SU-DHL-6 (cell line): ENCODE measurements around the gene HBQ1.
"Not testable (repeated sequence)": the region's sequence is repeated elsewhere in the genome, so short reads cannot be mapped to it uniquely, and the experiment has no call there.

Experiments used
- H2AFZ ChIP-seq: fragments of 200-600 bp; sonication (generic); 2 replicates; pipeline ENCODE4 v1.6.1; 2014; ENCODE audit warnings: low read depth, mild to moderate bottlenecking, moderate library complexity, mixed read lengths, antibody characterized with exemption, low read length; ENCODE audit not compliant: severe bottlenecking
- H3F3A ChIP-seq: fragments of 200-600 bp; shearing (Covaris generic); 2 replicates; pipeline ENCODE4 v1.6.0; 2016; ENCODE audit warnings: antibody characterized with exemption, mild to moderate bottlenecking; ENCODE audit not compliant: insufficient read depth
- H3K27ac ChIP-seq: fragments of 200-600 bp; sonication (generic); 2 replicates; pipeline ENCODE4 v1.5.1; 2016; ENCODE audit warnings: low read depth, mild to moderate bottlenecking, low read length, moderate library complexity, mixed read lengths
- H3K27me3 ChIP-seq: fragments of 200-600 bp; sonication (generic), shearing (Covaris generic); 2 replicates; pipeline ENCODE4 v1.6.0; 2014; ENCODE audit warnings: mild to moderate bottlenecking, low read length
- H3K36me3 ChIP-seq: fragments of 200-600 bp; sonication (generic); 2 replicates; pipeline ENCODE4 v1.6.1; 2014; ENCODE audit warnings: mild to moderate bottlenecking, low read length, mixed read lengths
- H3K4me2 ChIP-seq: fragments of 300-600, 200-600 bp; shearing (Covaris generic), sonication (generic); 2 replicates; pipeline ENCODE4 v1.6.0; 2014; ENCODE audit warnings: low read length, low read depth, mild to moderate bottlenecking; ENCODE audit not compliant: poor library complexity, severe bottlenecking
- H3K4me3 ChIP-seq: fragments of 200-600 bp; sonication (generic); 2 replicates; pipeline ENCODE4 v1.5.1; 2014; ENCODE audit warnings: antibody characterized with exemption, low read length, mild to moderate bottlenecking, mixed read lengths; ENCODE audit not compliant: insufficient read depth, poor library complexity, severe bottlenecking
- H3K79me2 ChIP-seq: fragments of 200-600 bp; sonication (generic); 2 replicates; pipeline ENCODE4 v1.6.1; 2014; ENCODE audit warnings: mild to moderate bottlenecking, low read length, moderate library complexity; ENCODE audit not compliant: insufficient read depth
- H3K9ac ChIP-seq: fragments of 200-600 bp; sonication (generic); 2 replicates; pipeline ENCODE4 v1.7.0; 2014; ENCODE audit warnings: mild to moderate bottlenecking, low read length
- H3K9me2 ChIP-seq: fragments of 200-600 bp; sonication (generic); replicated peaks from 2 replicates; pipeline ENCODE4 v1.6.1; 2014; ENCODE audit warnings: low read length; ENCODE audit not compliant: insufficient read depth
- H3K9me3 ChIP-seq: fragments of 200-600 bp; sonication (generic); 2 replicates; pipeline ENCODE4 v1.6.1; 2014; ENCODE audit warnings: low read length, mixed read lengths; ENCODE audit not compliant: insufficient read depth
- H4K20me1 ChIP-seq: fragments of 200-600 bp; sonication (generic); 2 replicates; pipeline ENCODE4 v1.6.1; 2014; ENCODE audit warnings: low read depth, mild to moderate bottlenecking, antibody characterized with exemption, low read length, moderate library complexity, mixed read lengths
- EZH2phosphoT487 ChIP-seq: fragments of 200-600 bp; sonication (generic), shearing (Covaris generic); conservative IDR thresholded peaks from 2 replicates; pipeline ENCODE4 v1.6.1; 2018; ENCODE audit warnings: mild to moderate bottlenecking, antibody characterized with exemption, low read length, moderate library complexity, mixed read lengths
- TF ChIP-seq, protein P1 (sequence below): fragments of 200-600 bp; sonication (generic); IDR thresholded peaks from one replicate; pipeline ENCODE4 v1.5.1; 2017; ENCODE audit warnings: antibody characterized with exemption, mild to moderate bottlenecking, low read length, moderate library complexity; ENCODE audit not compliant: insufficient read depth, poor library complexity, severe bottlenecking

The HBQ1 gene

GRCh38 chr16:162271-162991, 17.8 kb upstream of the HBQ1 start:
- TF ChIP-seq EZH2phosphoT487, result no peak
- TF ChIP-seq, protein P1, sequence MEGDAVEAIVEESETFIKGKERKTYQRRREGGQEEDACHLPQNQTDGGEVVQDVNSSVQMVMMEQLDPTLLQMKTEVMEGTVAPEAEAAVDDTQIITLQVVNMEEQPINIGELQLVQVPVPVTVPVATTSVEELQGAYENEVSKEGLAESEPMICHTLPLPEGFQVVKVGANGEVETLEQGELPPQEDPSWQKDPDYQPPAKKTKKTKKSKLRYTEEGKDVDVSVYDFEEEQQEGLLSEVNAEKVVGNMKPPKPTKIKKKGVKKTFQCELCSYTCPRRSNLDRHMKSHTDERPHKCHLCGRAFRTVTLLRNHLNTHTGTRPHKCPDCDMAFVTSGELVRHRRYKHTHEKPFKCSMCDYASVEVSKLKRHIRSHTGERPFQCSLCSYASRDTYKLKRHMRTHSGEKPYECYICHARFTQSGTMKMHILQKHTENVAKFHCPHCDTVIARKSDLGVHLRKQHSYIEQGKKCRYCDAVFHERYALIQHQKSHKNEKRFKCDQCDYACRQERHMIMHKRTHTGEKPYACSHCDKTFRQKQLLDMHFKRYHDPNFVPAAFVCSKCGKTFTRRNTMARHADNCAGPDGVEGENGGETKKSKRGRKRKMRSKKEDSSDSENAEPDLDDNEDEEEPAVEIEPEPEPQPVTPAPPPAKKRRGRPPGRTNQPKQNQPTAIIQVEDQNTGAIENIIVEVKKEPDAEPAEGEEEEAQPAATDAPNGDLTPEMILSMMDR, result no peak
- H2AFZ ChIP-seq, result no peak overlapping the region
- H3K9ac ChIP-seq, result no peak overlapping the region
- H4K20me1 ChIP-seq, result no peaks in the 10 kb centered on the region
- H3K27ac ChIP-seq, result no peak overlapping the region
- H3K9me2 ChIP-seq, result no peaks in the 10 kb centered on the region
- H3K9me3 ChIP-seq, result no peaks in the 10 kb centered on the region
- no peaks in the 10 kb centered on the region for H3F3A ChIP-seq
- H3K36me3 ChIP-seq, result no peaks in the 10 kb centered on the region
- H3K27me3 ChIP-seq, result no peaks in the 10 kb centered on the region
- no peaks in the 10 kb centered on the region for H3K79me2 ChIP-seq
- H3K4me3 ChIP-seq, result no peak overlapping the region
- H3K4me2 ChIP-seq, result no peak overlapping the region

GRCh38 chr16:163139-163538, 17.1 kb upstream of the HBQ1 start:
- H3K27me3 ChIP-seq, H3K9me3 ChIP-seq, H3K4me2 ChIP-seq, H2AFZ ChIP-seq, H3K79me2 ChIP-seq, H3K36me3 ChIP-seq, H3K9ac ChIP-seq, H3K4me3 ChIP-seq, H3K9me2 ChIP-seq, H4K20me1 ChIP-seq, H3F3A ChIP-seq, H3K27ac ChIP-seq: not testable (repeated sequence)

GRCh38 chr16:163696-164095, 16.6 kb upstream of the HBQ1 start:
- H2AFZ ChIP-seq, H3K4me3 ChIP-seq, H3K27ac ChIP-seq, H3K9me2 ChIP-seq, H3F3A ChIP-seq, H3K4me2 ChIP-seq, H4K20me1 ChIP-seq, H3K79me2 ChIP-seq, H3K9me3 ChIP-seq, H3K27me3 ChIP-seq, H3K36me3 ChIP-seq, H3K9ac ChIP-seq: not testable (repeated sequence)

DNA sequence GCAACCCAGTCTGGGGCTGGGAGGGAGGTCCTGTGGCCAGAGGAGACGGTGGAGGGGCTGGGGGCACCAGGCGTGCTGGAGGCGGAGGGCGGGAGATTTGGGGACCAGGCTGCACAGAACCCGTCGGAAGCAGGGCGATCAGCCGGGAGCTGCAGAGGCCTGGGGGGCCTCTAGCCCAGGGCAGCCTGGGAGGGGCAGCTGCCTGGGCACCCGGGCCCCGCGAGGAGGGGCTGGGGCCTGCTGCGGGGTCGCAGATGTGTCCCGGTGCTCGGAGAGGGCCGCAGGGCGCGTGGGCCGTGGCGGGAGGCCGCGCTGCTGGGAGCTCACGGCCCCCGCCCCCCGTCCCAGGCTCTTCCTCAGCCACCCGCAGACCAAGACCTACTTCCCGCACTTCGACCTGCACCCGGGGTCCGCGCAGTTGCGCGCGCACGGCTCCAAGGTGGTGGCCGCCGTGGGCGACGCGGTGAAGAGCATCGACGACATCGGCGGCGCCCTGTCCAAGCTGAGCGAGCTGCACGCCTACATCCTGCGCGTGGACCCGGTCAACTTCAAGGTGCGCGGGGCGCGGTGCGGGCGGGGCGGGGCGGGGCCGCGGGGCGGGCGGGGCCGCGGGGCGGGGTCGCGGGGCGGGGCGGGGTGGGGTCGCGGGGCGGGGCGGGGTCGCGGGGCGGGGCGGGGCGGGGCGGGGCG, 16.0 kb upstream of the HBQ1 start:
- not testable (repeated sequence) for H3F3A ChIP-seq

More for the DNA sequence above, 16.0 kb upstream of the HBQ1 start:
- H3K9ac ChIP-seq, H3K4me3 ChIP-seq, H3K27ac ChIP-seq, H3K36me3 ChIP-seq, H3K79me2 ChIP-seq, H3K9me2 ChIP-seq, H3K27me3 ChIP-seq, H3K4me2 ChIP-seq, H3K9me3 ChIP-seq, H2AFZ ChIP-seq, H4K20me1 ChIP-seq: not testable (repeated sequence)
